AG10803 (cell line): ENCODE results near the gene HSD17B11.
"Not testable (repeated sequence)": the region's sequence is repeated elsewhere in the genome, so short reads cannot be mapped to it uniquely, and the experiment has no call there.

Experiments
- DNase-seq: peaks from one replicate; pipeline ENCODE4 v3.0.0; 2010; ENCODE audit warnings: low read depth
- H3K4me3 ChIP-seq: 2 replicates; pipeline ENCODE4 v1.5.1; 2011; ENCODE audit warnings: mild to moderate bottlenecking, low read length, control low read depth
- CTCF ChIP-seq: conservative IDR thresholded peaks from 2 replicates; pipeline ENCODE4 v1.5.1; 2011; ENCODE audit warnings: mild to moderate bottlenecking, low read length, control low read depth, inconsistent platforms

The HSD17B11 gene

GRCh38 chr4:87326460-87326859 lies 64.5 kb downstream of the HSD17B11 start:
- DNase-seq: no peak
- no peak overlapping the region for H3K4me3 ChIP-seq
- no peak for TF ChIP-seq CTCF

- no peak for TF ChIP-seq CTCF
- DNase-seq: no peak
- H3K4me3 ChIP-seq: no peak within 1 kb of the TSS
Observed at GRCh38 chr4:87322754-87323153, 68.2 kb downstream of the HSD17B11 start, which contains the start of gene HSD17B13. TSS of gene HSD17B13 (minus strand) at chr4:87322882. CDS start at chr4:87322841, 41 bp downstream.

GRCh38 chr4:87321888-87322287 lies 69.1 kb downstream of the HSD17B11 start:
- no peak for DNase-seq
- H3K4me3 ChIP-seq: no peak overlapping the region
- TF ChIP-seq CTCF: no peak

GRCh38 chr4:87317527-87317926 lies 73.5 kb downstream of the HSD17B11 start:
- TF ChIP-seq CTCF: no peak
- H3K4me3 ChIP-seq: no peak overlapping the region
- no peak for DNase-seq

- no peak for TF ChIP-seq CTCF
Observed at GRCh38 chr4:87316961-87317360, 74.0 kb downstream of the HSD17B11 start.

GRCh38 chr4:87315000-87315399 lies 76.0 kb downstream of the HSD17B11 start:
- H3K4me3 ChIP-seq, DNase-seq: not testable (repeated sequence)

More at GRCh38 chr4:87316961-87317360, 74.0 kb downstream of the HSD17B11 start:
- no peak for DNase-seq
- no peak overlapping the region for H3K4me3 ChIP-seq

- no peak overlapping the region for H3K4me3 ChIP-seq
- DNase-seq: no peak
- TF ChIP-seq CTCF: no peak
Observed at GRCh38 chr4:87313756-87314155, 77.2 kb downstream of the HSD17B11 start.

- DNase-seq: no peak
- no peak for TF ChIP-seq CTCF
- no peak overlapping the region for H3K4me3 ChIP-seq
Observed at GRCh38 chr4:87311684-87312083, 79.3 kb downstream of the HSD17B11 start.
